ENCODE results near the gene STUM.

DNA sequence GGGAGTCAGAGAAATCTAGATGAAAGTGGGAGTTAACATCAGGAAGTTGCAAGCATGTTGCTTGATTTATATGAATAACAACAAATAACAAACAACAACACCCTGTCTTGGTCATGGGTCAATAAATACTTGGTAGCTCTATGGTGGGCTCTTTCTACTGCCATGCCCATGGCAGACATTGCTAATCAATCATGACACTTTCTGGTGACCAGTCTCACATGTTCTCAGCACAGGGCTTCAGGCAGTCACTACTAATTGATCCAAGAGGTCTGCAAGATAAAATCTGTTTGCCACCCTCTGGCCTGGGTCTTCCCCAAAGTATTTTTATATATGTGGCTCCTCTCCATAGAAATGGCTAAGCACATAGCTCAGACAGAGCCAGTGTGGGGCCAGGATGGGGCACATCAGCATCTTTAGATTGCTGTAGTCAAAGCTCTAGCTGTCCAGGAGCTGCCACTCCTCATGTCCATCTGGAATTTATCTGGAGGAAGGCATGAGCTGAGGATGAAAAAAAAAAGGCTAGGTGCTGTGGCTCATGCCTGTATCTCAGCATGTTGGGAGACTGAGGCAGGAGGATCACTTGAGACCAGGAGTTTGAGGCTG, 51.2 kb downstream of the STUM start:
- no peak for TF ChIP-seq CTCF (IDR thresholded peaks at IDR 0.05)
- TF ChIP-seq POLR2AphosphoS5 (IDR thresholded peaks at IDR 0.05; ENCODE audit: low read depth, low read length), result no peak
- no peak for TF ChIP-seq REST (IDR thresholded peaks at IDR 0.05; ENCODE audit: insufficient read depth in 1 of 2, low read depth in 2 of 2, low read length in 1 of 2)

Data from Panc1 (cell line).